ENCODE results near the gene SPRY4. TPM values are rescaled to one million over a fixed set of nuclear protein-coding genes. Genes with fewer than 3 reads are reported as not detected.
"Not testable (repeated sequence)": the region's sequence is repeated elsewhere in the genome, so short reads cannot be mapped to it uniquely, and the experiment has no call there.

The SPRY4 gene
- total and polyA plus RNA-seq, 4 donors = 2.7 to 9.6 (median 4.9) TPM

DNA sequence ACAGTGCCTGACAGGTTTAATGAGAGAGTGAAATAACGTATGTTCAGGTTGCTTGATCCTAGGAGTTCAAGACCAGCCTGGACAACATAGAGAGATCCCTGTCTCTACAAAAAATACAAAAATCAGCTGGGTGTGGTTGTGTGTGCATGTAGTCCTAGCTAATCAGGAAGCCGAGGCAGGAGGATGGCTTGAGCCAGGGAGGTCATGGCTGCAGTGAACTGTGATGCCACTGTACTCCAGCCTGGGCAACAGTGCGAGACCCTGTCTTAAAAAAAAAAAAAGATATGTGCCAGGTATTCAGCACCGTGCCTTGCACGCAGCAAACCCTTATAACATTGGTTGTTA, 38.8 kb upstream of the SPRY4 start (continued):
- TF ChIP-seq, protein P1, sequence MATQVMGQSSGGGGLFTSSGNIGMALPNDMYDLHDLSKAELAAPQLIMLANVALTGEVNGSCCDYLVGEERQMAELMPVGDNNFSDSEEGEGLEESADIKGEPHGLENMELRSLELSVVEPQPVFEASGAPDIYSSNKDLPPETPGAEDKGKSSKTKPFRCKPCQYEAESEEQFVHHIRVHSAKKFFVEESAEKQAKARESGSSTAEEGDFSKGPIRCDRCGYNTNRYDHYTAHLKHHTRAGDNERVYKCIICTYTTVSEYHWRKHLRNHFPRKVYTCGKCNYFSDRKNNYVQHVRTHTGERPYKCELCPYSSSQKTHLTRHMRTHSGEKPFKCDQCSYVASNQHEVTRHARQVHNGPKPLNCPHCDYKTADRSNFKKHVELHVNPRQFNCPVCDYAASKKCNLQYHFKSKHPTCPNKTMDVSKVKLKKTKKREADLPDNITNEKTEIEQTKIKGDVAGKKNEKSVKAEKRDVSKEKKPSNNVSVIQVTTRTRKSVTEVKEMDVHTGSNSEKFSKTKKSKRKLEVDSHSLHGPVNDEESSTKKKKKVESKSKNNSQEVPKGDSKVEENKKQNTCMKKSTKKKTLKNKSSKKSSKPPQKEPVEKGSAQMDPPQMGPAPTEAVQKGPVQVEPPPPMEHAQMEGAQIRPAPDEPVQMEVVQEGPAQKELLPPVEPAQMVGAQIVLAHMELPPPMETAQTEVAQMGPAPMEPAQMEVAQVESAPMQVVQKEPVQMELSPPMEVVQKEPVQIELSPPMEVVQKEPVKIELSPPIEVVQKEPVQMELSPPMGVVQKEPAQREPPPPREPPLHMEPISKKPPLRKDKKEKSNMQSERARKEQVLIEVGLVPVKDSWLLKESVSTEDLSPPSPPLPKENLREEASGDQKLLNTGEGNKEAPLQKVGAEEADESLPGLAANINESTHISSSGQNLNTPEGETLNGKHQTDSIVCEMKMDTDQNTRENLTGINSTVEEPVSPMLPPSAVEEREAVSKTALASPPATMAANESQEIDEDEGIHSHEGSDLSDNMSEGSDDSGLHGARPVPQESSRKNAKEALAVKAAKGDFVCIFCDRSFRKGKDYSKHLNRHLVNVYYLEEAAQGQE (IDR thresholded peaks at IDR 0.05) = no peak
- TF ChIP-seq FOXA1 (IDR thresholded peaks at IDR 0.05) (no peak), GABPA (IDR thresholded peaks at IDR 0.05 in 1 of 2, conservative IDR thresholded peaks at IDR 0.05 in 1 of 2) (no peak), RAD21 (IDR thresholded peaks at IDR 0.05) (no peak), YY1 (IDR thresholded peaks at IDR 0.05) (no peak), NR2F2 (IDR thresholded peaks at IDR 0.05) (no peak)
- TF ChIP-seq, protein P2, sequence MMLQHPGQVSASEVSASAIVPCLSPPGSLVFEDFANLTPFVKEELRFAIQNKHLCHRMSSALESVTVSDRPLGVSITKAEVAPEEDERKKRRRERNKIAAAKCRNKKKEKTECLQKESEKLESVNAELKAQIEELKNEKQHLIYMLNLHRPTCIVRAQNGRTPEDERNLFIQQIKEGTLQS (IDR thresholded peaks at IDR 0.05) = no peak

DNA sequence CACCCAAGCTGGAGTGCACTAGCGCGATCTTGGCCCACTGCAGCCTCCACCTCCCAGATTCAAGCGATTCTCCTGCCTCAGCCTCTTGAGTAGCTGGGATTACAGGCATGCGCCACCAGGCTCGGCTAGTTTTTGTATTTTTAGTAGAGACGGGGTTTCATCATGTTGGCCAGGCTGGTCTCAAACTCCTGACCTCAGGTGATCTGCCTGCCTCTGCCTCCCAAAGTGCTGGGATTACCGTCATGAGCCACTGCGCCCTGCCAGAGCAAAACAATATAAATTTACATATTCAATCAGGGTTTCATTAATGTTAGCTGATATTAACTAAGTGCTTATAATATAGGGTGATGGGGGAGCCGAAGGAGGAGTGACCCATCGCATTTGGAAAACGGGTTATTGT, 37.4 kb upstream of the SPRY4 start:
- not testable (repeated sequence) for H3K9me3 ChIP-seq (ENCODE audit: control insufficient read depth in 4 of 4, low read length in 3 of 4); H3K27me3 ChIP-seq (ENCODE audit: control insufficient read depth in 4 of 4, insufficient read depth in 4 of 4, low read length in 3 of 4); H3K36me3 ChIP-seq (ENCODE audit: control insufficient read depth in 4 of 4, insufficient read depth in 3 of 4, low read depth in 1 of 4, low read length in 3 of 4); H3K9ac ChIP-seq (ENCODE audit: low read depth in 1 of 2, low read length in 2 of 2); DNase-seq (ENCODE audit: low spot score); H3K4me3 ChIP-seq (ENCODE audit: low read depth in 1 of 3, low read length in 3 of 3)
- 93% methylated on average over 11 of the region's 11 CpGs for WGBS
- H3K27ac ChIP-seq (ENCODE audit: low read depth in 1 of 2, low read length in 2 of 2) = peak overlapping the region in 1 of 2 donors; percentile 45
- H3K4me1 ChIP-seq (ENCODE audit: control insufficient read depth in 4 of 4, insufficient read depth in 4 of 4, low read length in 3 of 4) = peaks cover 0 to 14% (median 6%) of the 10 kb centered on the region in 4 donors

DNA sequence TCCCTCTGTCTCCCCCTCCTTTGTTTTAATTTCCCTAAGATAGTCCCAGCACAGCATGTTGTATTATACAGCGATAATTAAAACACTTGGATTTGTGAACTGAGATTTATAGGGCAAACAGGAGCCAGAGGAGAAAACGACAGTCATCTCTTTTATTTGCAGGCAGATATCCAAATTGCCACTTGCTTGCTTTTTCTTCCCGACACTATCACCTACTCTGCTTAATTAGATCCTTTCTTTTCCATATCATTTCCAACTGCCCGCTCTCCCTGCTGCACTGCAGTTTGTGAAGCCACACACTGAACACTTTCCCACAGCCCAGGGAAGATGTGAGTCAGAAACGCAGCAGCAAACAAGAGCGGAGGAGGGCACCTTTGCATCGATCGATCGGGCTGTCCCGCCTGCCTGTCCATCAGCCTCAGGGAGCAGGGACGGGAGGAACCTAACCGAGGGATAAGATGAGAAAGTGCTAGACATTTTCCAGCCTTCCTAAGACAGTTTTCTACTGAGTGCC, 35.8 kb upstream of the SPRY4 start:
- Histone ChIP-seq H3K4me3 (ENCODE audit: low read depth in 1 of 3, low read length in 3 of 3) (no peak overlapping the region), H3K9me3 (ENCODE audit: control insufficient read depth in 4 of 4, low read length in 3 of 4) (no peaks in the 10 kb centered on the region), H3K36me3 (ENCODE audit: control insufficient read depth in 4 of 4, insufficient read depth in 3 of 4, low read depth in 1 of 4, low read length in 3 of 4) (no peaks in the 10 kb centered on the region), H3K27me3 (ENCODE audit: control insufficient read depth in 4 of 4, insufficient read depth in 4 of 4, low read length in 3 of 4) (no peaks in the 10 kb centered on the region), H3K9ac (ENCODE audit: low read depth in 1 of 2, low read length in 2 of 2) (no peak overlapping the region), H3K4me1 (ENCODE audit: control insufficient read depth in 4 of 4, insufficient read depth in 4 of 4, low read length in 3 of 4) (peaks cover 0 to 15% (median 6%) of the 10 kb centered on the region in 4 donors), H3K27ac (ENCODE audit: low read depth in 1 of 2, low read length in 2 of 2) (no peak overlapping the region)
- DNase-seq (ENCODE audit: low spot score) = no peak
- WGBS = 29% methylated on average over 12 of the region's 12 CpGs
- TF ChIP-seq RAD21 (IDR thresholded peaks at IDR 0.05) = peak; percentile 42 to 67
- TF ChIP-seq SP1 (IDR thresholded peaks at IDR 0.05) = no peak
- no peak for TF ChIP-seq TAF1 (conservative IDR thresholded peaks at IDR 0.05)
- peak in 1 of 2 donors; percentile 37 for TF ChIP-seq EGR1 (IDR thresholded peaks at IDR 0.05; ENCODE audit: low read depth in 2 of 2)
- peak; percentile 64 to 66 for TF ChIP-seq JUND (IDR thresholded peaks at IDR 0.05)
- TF ChIP-seq, protein P2 (IDR thresholded peaks at IDR 0.05) = no peak
- peak; percentile 21 for TF ChIP-seq HNF4A (conservative IDR thresholded peaks at IDR 0.05)

DNA sequence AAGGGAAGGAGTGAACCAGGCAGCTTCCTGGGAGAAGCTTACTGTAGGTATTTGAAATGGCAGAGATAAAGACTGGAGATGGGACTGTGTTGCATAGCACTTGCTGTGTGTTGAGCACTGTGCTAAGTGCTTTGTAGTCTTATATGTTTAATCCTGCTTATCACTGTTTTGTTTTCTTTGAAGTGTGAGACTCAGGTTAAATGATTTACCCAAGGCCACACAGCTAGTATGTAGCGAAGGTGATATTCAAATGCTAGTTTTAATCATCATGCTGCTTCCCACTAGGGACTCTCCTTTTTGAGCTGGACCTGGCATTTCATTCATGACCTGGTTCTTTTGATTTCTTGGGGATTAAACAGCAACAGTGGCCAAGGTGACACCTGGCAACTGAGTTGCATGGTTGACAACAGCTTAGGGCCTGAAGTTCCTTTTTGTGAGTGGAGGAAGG, 35.3 kb upstream of the SPRY4 start:
- no peaks in the 10 kb centered on the region for H3K36me3 ChIP-seq (ENCODE audit: control insufficient read depth in 4 of 4, insufficient read depth in 3 of 4, low read depth in 1 of 4, low read length in 3 of 4)
- no peak overlapping the region for H3K9ac ChIP-seq (ENCODE audit: low read depth in 1 of 2, low read length in 2 of 2)
- DNase-seq (ENCODE audit: low spot score) = no peak
- no peak overlapping the region for H3K4me3 ChIP-seq (ENCODE audit: low read depth in 1 of 3, low read length in 3 of 3)
- no peaks in the 10 kb centered on the region for H3K27me3 ChIP-seq (ENCODE audit: control insufficient read depth in 4 of 4, insufficient read depth in 4 of 4, low read length in 3 of 4)
- no peak overlapping the region for H3K27ac ChIP-seq (ENCODE audit: low read depth in 1 of 2, low read length in 2 of 2)
- no peaks in the 10 kb centered on the region for H3K9me3 ChIP-seq (ENCODE audit: control insufficient read depth in 4 of 4, low read length in 3 of 4)
- H3K4me1 ChIP-seq (ENCODE audit: control insufficient read depth in 4 of 4, insufficient read depth in 4 of 4, low read length in 3 of 4) = peaks cover 0 to 15% (median 6%) of the 10 kb centered on the region in 4 donors
- WGBS = 83% methylated on average over 1 of the region's 1 CpG
- TF ChIP-seq YY1 (IDR thresholded peaks at IDR 0.05) (no peak), NR2F2 (IDR thresholded peaks at IDR 0.05) (no peak), FOXA2 (IDR thresholded peaks at IDR 0.05) (no peak), HNF4G (IDR thresholded peaks at IDR 0.05) (no peak), SP1 (IDR thresholded peaks at IDR 0.05) (no peak), FOXA1 (IDR thresholded peaks at IDR 0.05) (no peak), RXRA (IDR thresholded peaks at IDR 0.05) (no peak), JUND (IDR thresholded peaks at IDR 0.05) (no peak), GABPA (IDR thresholded peaks at IDR 0.05 in 1 of 2, conservative IDR thresholded peaks at IDR 0.05 in 1 of 2) (no peak), RAD21 (IDR thresholded peaks at IDR 0.05) (no peak)
- TF ChIP-seq, protein P3, sequence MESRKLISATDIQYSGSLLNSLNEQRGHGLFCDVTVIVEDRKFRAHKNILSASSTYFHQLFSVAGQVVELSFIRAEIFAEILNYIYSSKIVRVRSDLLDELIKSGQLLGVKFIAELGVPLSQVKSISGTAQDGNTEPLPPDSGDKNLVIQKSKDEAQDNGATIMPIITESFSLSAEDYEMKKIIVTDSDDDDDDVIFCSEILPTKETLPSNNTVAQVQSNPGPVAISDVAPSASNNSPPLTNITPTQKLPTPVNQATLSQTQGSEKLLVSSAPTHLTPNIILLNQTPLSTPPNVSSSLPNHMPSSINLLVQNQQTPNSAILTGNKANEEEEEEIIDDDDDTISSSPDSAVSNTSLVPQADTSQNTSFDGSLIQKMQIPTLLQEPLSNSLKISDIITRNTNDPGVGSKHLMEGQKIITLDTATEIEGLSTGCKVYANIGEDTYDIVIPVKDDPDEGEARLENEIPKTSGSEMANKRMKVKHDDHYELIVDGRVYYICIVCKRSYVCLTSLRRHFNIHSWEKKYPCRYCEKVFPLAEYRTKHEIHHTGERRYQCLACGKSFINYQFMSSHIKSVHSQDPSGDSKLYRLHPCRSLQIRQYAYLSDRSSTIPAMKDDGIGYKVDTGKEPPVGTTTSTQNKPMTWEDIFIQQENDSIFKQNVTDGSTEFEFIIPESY (IDR thresholded peaks at IDR 0.05) = no peak
- TF ChIP-seq, protein P4, sequence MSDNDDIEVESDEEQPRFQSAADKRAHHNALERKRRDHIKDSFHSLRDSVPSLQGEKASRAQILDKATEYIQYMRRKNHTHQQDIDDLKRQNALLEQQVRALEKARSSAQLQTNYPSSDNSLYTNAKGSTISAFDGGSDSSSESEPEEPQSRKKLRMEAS (IDR thresholded peaks at IDR 0.05) = no peak
- TF ChIP-seq, protein P2 (IDR thresholded peaks at IDR 0.05) = no peak

All from liver (tissue), 9 donors.